WTC11 (cell line): ENCODE measurements around the gene TFDP1. TPM values are rescaled to one million over a fixed set of nuclear protein-coding genes. Genes with fewer than 3 reads are reported as not detected.

Source experiments
- ATAC-seq: fragments of 200-7000 bp; cut with Tn5 transposase; 2 replicates; pipeline ENCODE4 v1.10.0; 2021; ENCODE audit warnings: mild to moderate bottlenecking, moderate library complexity
- CTCF ChIA-PET: fragments of 300-600 bp; sonication (Branson Sonifier 250); formaldehyde crosslinking; loops from one replicate; lab custom pipeline; 2021; ENCODE audit warnings: antibody characterized with exemption; lab: Charles Lee
- POLR2A ChIA-PET: fragments of 350-600 bp; sonication (Branson Sonifier 250); formaldehyde crosslinking; loops from one replicate; lab custom pipeline; 2021; ENCODE audit warnings: antibody characterized with exemption; lab: Charles Lee
- DNase-seq: peaks from one replicate; pipeline ENCODE4 v3.0.0; 2021; ENCODE audit warnings: low spot score
- H3K27ac Mint-ChIP-seq: 2 replicates; pipeline ENCODE4 v1.8.0; 2021; ENCODE audit warnings: mixed read lengths
- H3K27me3 Mint-ChIP-seq: 2 replicates; pipeline ENCODE4 v1.8.0; 2021; ENCODE audit warnings: low read depth, mild to moderate bottlenecking, moderate library complexity, mixed read lengths
- H3K36me3 Mint-ChIP-seq: 2 replicates; pipeline ENCODE4 v1.8.0; 2021; ENCODE audit warnings: mixed read lengths
- H3K4me1 Mint-ChIP-seq: 2 replicates; pipeline ENCODE4 v1.8.0; 2022; ENCODE audit warnings: mixed read lengths
- H3K4me3 Mint-ChIP-seq: 2 replicates; pipeline ENCODE4 v1.8.0; 2021; ENCODE audit warnings: mild to moderate bottlenecking, moderate library complexity, mixed read lengths
- H3K9me3 Mint-ChIP-seq: 2 replicates; pipeline ENCODE4 v1.8.0; 2021; ENCODE audit warnings: mixed read lengths
- ATF3 ChIP-seq: sonication (generic); formaldehyde crosslinking; conservative IDR thresholded peaks from 2 replicates; pipeline ENCODE4 v1.8.1; 2022; ENCODE audit warnings: mild to moderate bottlenecking, missing genetic modification reagents
- CBFB ChIP-seq: sonication (generic); formaldehyde crosslinking; IDR thresholded peaks from 2 replicates; pipeline ENCODE4 v1.8.1; 2022; ENCODE audit warnings: mild to moderate bottlenecking, low read depth, missing genetic modification reagents
- ELF4 ChIP-seq: sonication (generic); formaldehyde crosslinking; IDR thresholded peaks from 2 replicates; pipeline ENCODE4 v1.8.1; 2022; ENCODE audit warnings: low read depth, mild to moderate bottlenecking, moderate library complexity, missing genetic modification reagents
- ESRRA ChIP-seq: sonication (generic); formaldehyde crosslinking; IDR thresholded peaks from 2 replicates; pipeline ENCODE4 v1.8.1; 2022; ENCODE audit warnings: mild to moderate bottlenecking, missing genetic modification reagents, borderline replicate concordance
- ETV6 ChIP-seq: sonication (generic); formaldehyde crosslinking; IDR thresholded peaks from 2 replicates; pipeline ENCODE4 v1.8.1; 2022; ENCODE audit warnings: mild to moderate bottlenecking, missing genetic modification reagents
- FOXK1 ChIP-seq: sonication (generic); formaldehyde crosslinking; IDR thresholded peaks from 2 replicates; pipeline ENCODE4 v1.8.0; 2022; ENCODE audit warnings: mild to moderate bottlenecking, moderate library complexity, missing genetic modification reagents
- GABPB1 ChIP-seq: sonication (generic); formaldehyde crosslinking; IDR thresholded peaks from 2 replicates; pipeline ENCODE4 v1.8.1; 2023; ENCODE audit warnings: mild to moderate bottlenecking, missing genetic modification reagents
- HMGA2 ChIP-seq: fragments of 250-450 bp; sonication (Bioruptor Pico); IDR thresholded peaks from 2 replicates; pipeline ENCODE4 v1.4.0; 2021; ENCODE audit warnings: mild to moderate bottlenecking, moderate library complexity
- PREB ChIP-seq: sonication (generic); formaldehyde crosslinking; IDR thresholded peaks from 2 replicates; pipeline ENCODE4 v1.8.1; 2022; ENCODE audit warnings: mild to moderate bottlenecking, missing genetic modification reagents, moderate library complexity, borderline replicate concordance
- RORB ChIP-seq: fragments of 250-450 bp; sonication (Bioruptor Pico); IDR thresholded peaks from 2 replicates; pipeline ENCODE4 v1.9.0; 2021; ENCODE audit warnings: mild to moderate bottlenecking
- SOX15 ChIP-seq: fragments of 250-450 bp; sonication (Bioruptor Pico); IDR thresholded peaks from 2 replicates; pipeline ENCODE4 v1.9.0; 2021; ENCODE audit warnings: mild to moderate bottlenecking
- TCF7 ChIP-seq: sonication (generic); formaldehyde crosslinking; IDR thresholded peaks from 2 replicates; pipeline ENCODE4 v1.8.0; 2022; ENCODE audit warnings: mild to moderate bottlenecking, low read depth, missing genetic modification reagents, moderate library complexity
- TEAD4 ChIP-seq: sonication (generic); formaldehyde crosslinking; IDR thresholded peaks from 2 replicates; pipeline ENCODE4 v1.8.0; 2022; ENCODE audit warnings: mild to moderate bottlenecking, missing genetic modification reagents
- ZNF121 ChIP-seq: sonication (generic); formaldehyde crosslinking; IDR thresholded peaks from 2 replicates; pipeline ENCODE4 v1.8.0; 2023; ENCODE audit warnings: missing genetic modification reagents
- ZNF138 ChIP-seq: sonication (generic); formaldehyde crosslinking; conservative IDR thresholded peaks from 2 replicates; pipeline ENCODE4 v1.8.1; 2022; ENCODE audit warnings: mild to moderate bottlenecking, moderate library complexity, missing genetic modification reagents
- ZNF263 ChIP-seq: sonication (generic); formaldehyde crosslinking; IDR thresholded peaks from 2 replicates; pipeline ENCODE4 v1.8.1; 2022; ENCODE audit warnings: low read depth, mild to moderate bottlenecking, moderate library complexity, missing genetic modification reagents
- ZNF396 ChIP-seq: fragments of 250-450 bp; sonication (Bioruptor Pico); IDR thresholded peaks from 2 replicates; pipeline ENCODE4 v1.8.0; 2021; ENCODE audit warnings: mild to moderate bottlenecking, moderate library complexity, borderline replicate concordance
- total RNA-seq: library from RNA; stranded (reverse); gene quantifications from 3 replicates; pipeline ENCODE4 v1.2.3, GENCODE V29; 2021
- TF ChIP-seq, protein P1 (sequence below): fragments of 250-450 bp; sonication (Bioruptor Pico); IDR thresholded peaks from 2 replicates; pipeline ENCODE4 v1.8.0; 2021; ENCODE audit warnings: mild to moderate bottlenecking
- TF ChIP-seq, protein P2 (sequence below): sonication (generic); formaldehyde crosslinking; IDR thresholded peaks from 2 replicates; pipeline ENCODE4 v1.8.1; 2023; ENCODE audit warnings: mild to moderate bottlenecking, missing genetic modification reagents, moderate library complexity
- TF ChIP-seq, protein P3 (sequence below): fragments of 250-450 bp; sonication (Bioruptor Pico); IDR thresholded peaks from 2 replicates; pipeline ENCODE4 v1.9.0; 2021; ENCODE audit warnings: mild to moderate bottlenecking
- TF ChIP-seq, protein P4 (sequence below): sonication (generic); formaldehyde crosslinking; IDR thresholded peaks from 2 replicates; pipeline ENCODE4 v1.8.1; 2023; ENCODE audit warnings: mild to moderate bottlenecking, missing genetic modification reagents
- TF ChIP-seq, protein P5 (sequence below): sonication (generic); formaldehyde crosslinking; IDR thresholded peaks from 2 replicates; pipeline ENCODE4 v1.8.0; 2022; ENCODE audit warnings: mild to moderate bottlenecking, missing genetic modification reagents

The TFDP1 gene
- total RNA-seq, 1 experiment from 2014 or later: 61.2 TPM

GRCh38 chr13:113631341-113632095 is 47.0 kb downstream of the TFDP1 start (continued):
- TF ChIP-seq, protein P1, sequence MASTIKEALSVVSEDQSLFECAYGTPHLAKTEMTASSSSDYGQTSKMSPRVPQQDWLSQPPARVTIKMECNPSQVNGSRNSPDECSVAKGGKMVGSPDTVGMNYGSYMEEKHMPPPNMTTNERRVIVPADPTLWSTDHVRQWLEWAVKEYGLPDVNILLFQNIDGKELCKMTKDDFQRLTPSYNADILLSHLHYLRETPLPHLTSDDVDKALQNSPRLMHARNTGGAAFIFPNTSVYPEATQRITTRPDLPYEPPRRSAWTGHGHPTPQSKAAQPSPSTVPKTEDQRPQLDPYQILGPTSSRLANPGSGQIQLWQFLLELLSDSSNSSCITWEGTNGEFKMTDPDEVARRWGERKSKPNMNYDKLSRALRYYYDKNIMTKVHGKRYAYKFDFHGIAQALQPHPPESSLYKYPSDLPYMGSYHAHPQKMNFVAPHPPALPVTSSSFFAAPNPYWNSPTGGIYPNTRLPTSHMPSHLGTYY (CRISPR knock-in tag): no peak
- TF ChIP-seq, protein P2, sequence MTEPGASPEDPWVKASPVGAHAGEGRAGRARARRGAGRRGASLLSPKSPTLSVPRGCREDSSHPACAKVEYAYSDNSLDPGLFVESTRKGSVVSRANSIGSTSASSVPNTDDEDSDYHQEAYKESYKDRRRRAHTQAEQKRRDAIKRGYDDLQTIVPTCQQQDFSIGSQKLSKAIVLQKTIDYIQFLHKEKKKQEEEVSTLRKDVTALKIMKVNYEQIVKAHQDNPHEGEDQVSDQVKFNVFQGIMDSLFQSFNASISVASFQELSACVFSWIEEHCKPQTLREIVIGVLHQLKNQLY (CRISPR knock-in tag): no peak
- no peak for TF ChIP-seq CBFB
- TF ChIP-seq ZNF138 (CRISPR knock-in tag): no peak
- TF ChIP-seq, protein P3, sequence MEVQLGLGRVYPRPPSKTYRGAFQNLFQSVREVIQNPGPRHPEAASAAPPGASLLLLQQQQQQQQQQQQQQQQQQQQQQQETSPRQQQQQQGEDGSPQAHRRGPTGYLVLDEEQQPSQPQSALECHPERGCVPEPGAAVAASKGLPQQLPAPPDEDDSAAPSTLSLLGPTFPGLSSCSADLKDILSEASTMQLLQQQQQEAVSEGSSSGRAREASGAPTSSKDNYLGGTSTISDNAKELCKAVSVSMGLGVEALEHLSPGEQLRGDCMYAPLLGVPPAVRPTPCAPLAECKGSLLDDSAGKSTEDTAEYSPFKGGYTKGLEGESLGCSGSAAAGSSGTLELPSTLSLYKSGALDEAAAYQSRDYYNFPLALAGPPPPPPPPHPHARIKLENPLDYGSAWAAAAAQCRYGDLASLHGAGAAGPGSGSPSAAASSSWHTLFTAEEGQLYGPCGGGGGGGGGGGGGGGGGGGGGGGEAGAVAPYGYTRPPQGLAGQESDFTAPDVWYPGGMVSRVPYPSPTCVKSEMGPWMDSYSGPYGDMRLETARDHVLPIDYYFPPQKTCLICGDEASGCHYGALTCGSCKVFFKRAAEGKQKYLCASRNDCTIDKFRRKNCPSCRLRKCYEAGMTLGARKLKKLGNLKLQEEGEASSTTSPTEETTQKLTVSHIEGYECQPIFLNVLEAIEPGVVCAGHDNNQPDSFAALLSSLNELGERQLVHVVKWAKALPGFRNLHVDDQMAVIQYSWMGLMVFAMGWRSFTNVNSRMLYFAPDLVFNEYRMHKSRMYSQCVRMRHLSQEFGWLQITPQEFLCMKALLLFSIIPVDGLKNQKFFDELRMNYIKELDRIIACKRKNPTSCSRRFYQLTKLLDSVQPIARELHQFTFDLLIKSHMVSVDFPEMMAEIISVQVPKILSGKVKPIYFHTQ (CRISPR knock-in tag): no peak
- no peak for TF ChIP-seq ESRRA (CRISPR knock-in tag)
- no peak for TF ChIP-seq ZNF121
- TF ChIP-seq TEAD4: no peak
- TF ChIP-seq FOXK1 (CRISPR knock-in tag): no peak
- no peak for TF ChIP-seq GABPB1 (CRISPR knock-in tag)
- TF ChIP-seq PREB (CRISPR knock-in tag): no peak
- no peak for TF ChIP-seq HMGA2 (CRISPR knock-in tag)
- TF ChIP-seq, protein P4, sequence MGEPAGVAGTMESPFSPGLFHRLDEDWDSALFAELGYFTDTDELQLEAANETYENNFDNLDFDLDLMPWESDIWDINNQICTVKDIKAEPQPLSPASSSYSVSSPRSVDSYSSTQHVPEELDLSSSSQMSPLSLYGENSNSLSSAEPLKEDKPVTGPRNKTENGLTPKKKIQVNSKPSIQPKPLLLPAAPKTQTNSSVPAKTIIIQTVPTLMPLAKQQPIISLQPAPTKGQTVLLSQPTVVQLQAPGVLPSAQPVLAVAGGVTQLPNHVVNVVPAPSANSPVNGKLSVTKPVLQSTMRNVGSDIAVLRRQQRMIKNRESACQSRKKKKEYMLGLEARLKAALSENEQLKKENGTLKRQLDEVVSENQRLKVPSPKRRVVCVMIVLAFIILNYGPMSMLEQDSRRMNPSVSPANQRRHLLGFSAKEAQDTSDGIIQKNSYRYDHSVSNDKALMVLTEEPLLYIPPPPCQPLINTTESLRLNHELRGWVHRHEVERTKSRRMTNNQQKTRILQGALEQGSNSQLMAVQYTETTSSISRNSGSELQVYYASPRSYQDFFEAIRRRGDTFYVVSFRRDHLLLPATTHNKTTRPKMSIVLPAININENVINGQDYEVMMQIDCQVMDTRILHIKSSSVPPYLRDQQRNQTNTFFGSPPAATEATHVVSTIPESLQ (CRISPR knock-in tag): no peak
- TF ChIP-seq RORB (CRISPR knock-in tag): no peak
- TF ChIP-seq SOX15 (CRISPR knock-in tag): no peak

DNA sequence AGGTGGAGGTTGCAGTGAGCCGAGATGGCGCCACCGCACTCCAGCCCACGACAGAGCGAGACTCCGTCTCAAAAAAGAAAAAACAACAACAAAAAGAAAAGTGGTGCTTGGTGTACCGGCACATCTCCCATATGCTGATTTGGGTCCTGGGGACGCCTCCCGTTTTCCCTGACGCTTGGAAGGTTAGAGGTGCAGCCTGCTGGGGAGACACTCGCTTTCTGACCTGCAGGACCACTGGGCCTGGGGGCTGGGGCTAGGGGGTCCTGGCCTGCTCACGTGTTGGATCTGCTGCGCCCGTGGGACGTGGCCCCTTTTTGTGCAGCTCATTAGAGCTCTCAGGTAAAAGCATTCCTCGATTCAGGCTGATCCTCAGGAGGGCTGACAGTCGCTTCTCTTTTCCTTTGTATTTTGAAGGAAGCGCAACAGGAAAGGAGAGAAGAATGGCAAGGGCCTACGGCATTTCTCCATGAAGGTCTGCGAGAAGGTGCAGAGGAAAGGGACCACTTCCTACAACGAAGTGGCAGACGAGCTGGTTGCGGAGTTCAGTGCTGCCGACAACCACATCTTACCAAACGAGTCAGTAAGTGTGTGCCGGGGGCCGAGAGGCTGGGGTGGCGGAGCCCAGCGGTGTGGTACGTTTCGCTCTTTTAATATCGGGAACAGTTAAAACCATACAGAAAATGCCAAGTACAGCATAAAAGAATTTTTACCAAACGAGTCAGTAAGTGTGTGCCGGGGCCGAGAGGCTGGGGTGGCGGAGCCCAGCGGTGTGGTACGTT is 48.3 kb downstream of the TFDP1 start:
- H3K36me3 Mint-ChIP-seq: peaks cover 54% of the 10 kb centered on the region
- no peaks in the 10 kb centered on the region for H3K27me3 Mint-ChIP-seq
- H3K4me3 Mint-ChIP-seq: no peak overlapping the region
- H3K9me3 Mint-ChIP-seq: no peaks in the 10 kb centered on the region
- DNase-seq: no peak
- ChIA-PET POLR2A (no interaction called here), CTCF (no interaction called here)
- ATAC-seq: no peak
- H3K27ac Mint-ChIP-seq: 0 out of 2 replicates have a peak overlapping the region, but pooled peaks have one; percentile 21
- no peaks in the 10 kb centered on the region for H3K4me1 Mint-ChIP-seq
- TF ChIP-seq PREB (CRISPR knock-in tag) (no peak), ELF4 (CRISPR knock-in tag) (no peak), TCF7 (CRISPR knock-in tag) (no peak), ATF3 (CRISPR knock-in tag) (no peak), ZNF263 (no peak), ETV6 (CRISPR knock-in tag) (no peak), ZNF396 (CRISPR knock-in tag) (no peak)
- TF ChIP-seq, protein P5, sequence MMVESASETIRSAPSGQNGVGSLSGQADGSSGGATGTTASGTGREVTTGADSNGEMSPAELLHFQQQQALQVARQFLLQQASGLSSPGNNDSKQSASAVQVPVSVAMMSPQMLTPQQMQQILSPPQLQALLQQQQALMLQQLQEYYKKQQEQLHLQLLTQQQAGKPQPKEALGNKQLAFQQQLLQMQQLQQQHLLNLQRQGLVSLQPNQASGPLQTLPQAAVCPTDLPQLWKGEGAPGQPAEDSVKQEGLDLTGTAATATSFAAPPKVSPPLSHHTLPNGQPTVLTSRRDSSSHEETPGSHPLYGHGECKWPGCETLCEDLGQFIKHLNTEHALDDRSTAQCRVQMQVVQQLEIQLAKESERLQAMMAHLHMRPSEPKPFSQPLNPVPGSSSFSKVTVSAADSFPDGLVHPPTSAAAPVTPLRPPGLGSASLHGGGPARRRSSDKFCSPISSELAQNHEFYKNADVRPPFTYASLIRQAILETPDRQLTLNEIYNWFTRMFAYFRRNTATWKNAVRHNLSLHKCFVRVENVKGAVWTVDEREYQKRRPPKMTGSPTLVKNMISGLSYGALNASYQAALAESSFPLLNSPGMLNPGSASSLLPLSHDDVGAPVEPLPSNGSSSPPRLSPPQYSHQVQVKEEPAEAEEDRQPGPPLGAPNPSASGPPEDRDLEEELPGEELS: no peak
